GM12864 (cell line): ENCODE results near the gene POLA2.
"Not testable (repeated sequence)": the region's sequence is repeated elsewhere in the genome, so short reads cannot be mapped to it uniquely, and the experiment has no call there.

Experiments used
- DNase-seq: peaks from one replicate; pipeline ENCODE4 v3.0.0-alpha.2; 2011; ENCODE audit warnings: low read depth
- H3K4me3 ChIP-seq: 2 replicates; pipeline ENCODE4 v1.5.1; 2011; ENCODE audit warnings: mild to moderate bottlenecking, low read depth, low read length, control low read depth
- CTCF ChIP-seq: IDR thresholded peaks from 2 replicates; pipeline ENCODE4 v1.5.1; 2011; ENCODE audit warnings: low read depth, mild to moderate bottlenecking, moderate library complexity, low read length, control low read depth, inconsistent platforms; ENCODE audit errors: missing control alignments

The POLA2 gene

DNA sequence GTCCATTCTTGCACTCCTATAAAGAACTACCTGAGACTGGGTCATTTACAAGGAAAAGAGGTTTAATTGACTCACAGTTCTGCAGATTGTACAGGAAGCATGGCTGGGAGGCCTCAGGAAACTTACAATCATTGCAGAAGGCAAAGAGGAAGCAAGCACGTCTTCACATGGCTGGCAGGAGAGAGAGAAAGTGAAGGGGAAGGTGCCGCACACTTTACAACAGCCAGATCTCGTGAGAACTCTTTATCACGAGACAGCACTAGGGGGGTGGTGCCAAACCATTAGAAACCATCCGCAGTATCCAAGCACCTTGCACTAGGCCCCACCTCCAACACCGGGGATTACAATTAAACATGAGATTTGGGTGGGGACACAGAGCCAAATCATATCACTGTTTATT, 19.4 kb upstream of the POLA2 start:
- DNase-seq: no peak
- TF ChIP-seq CTCF: no peak
- H3K4me3 ChIP-seq: no peak overlapping the region

DNA sequence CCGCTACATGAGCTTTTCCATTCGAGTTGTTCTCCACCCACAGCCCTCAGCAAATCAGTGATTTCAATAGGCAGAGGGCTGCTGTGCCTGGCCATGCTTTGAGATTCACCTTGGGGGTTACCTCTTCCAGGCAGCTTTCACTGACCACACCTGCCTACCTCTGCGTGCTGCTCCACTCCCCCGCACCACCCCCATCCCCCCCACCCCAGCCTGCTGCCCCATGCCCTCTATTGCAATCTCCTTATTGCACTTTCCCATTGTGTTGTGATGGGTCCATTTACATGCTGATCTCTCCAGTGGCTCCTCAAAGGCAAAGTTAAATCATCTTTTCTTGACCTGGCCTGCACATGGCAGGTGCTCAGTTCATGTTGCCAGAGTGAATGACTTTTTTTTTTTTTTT, 18.0 kb upstream of the POLA2 start:
- no peak for TF ChIP-seq CTCF
- no peak overlapping the region for H3K4me3 ChIP-seq

DNA sequence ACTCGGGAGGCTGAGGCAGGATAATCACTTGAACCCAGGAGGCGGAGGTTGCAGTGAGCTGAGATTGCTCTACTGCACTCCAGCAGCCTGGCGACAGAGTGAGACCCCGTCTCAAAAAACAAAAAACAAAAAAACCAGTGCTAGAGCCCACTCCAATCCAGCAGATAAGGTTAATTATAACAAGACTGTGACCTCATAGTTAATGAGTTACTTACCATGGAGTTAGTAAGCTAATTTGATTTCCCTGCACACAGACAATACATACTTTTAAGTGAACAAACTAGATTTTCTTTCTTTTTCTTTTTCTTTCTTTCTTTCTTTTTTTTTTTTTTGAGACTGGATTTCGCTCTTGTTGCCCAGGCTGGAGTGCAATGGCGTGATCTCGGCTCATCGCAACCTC, 16.7 kb upstream of the POLA2 start:
- not testable (repeated sequence) for DNase-seq, H3K4me3 ChIP-seq

More for the DNA sequence above, 18.0 kb upstream of the POLA2 start:
- no peak for DNase-seq

GRCh38 chr11:65246506-65246905, 15.3 kb upstream of the POLA2 start:
- TF ChIP-seq CTCF: no peak
- no peak for DNase-seq
- H3K4me3 ChIP-seq: no peak overlapping the region

GRCh38 chr11:65248184-65248710, 13.5 kb upstream of the POLA2 start:
- not testable (repeated sequence) for DNase-seq, H3K4me3 ChIP-seq

DNA sequence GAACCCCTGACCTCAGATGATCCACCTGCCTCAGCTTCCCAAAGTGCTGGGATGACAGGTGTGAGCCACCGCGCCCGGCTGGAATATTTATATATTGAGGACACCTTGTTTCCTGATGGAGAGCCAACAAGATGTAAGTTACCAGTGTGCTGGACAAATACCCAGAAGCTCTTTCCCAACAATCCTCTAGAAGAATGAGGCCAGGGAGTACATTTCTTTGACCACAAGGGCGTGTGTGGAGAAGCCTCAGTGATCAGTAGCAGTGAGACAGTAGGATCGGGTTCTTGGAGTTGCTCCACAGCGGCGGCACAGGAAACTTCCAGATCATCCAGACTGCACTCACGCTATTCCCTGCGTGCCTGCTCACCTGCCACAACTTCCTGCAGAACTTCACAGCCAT, 10.3 kb upstream of the POLA2 start:
- no peak for DNase-seq
- TF ChIP-seq CTCF: no peak
- no peak overlapping the region for H3K4me3 ChIP-seq

DNA sequence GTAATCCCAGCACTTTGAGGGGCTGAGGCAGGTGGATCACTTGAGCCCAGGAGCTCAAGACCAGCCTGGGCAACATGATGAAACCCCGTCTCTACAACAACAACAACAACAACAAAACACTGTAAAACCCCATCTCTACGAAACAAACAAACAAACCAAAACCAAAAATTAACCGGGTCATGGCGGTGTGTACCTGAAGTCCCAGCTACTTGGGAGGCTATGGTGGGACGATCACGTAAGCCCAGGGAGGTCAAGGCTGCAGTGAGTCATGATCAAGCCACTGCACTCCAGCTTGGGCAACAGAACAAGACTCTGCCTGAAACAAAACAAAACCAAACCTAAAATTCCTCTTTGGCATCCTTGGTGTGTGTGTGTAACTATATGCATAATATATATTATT, 7.0 kb upstream of the POLA2 start:
- DNase-seq: no peak
- no peak overlapping the region for H3K4me3 ChIP-seq
- TF ChIP-seq CTCF: no peak

GRCh38 chr11:65258988-65259387, 2.8 kb upstream of the POLA2 start:
- TF ChIP-seq CTCF: no peak
- no peak overlapping the region for H3K4me3 ChIP-seq
- no peak for DNase-seq
